Measurements from ENCODE around the gene ZC3H8.

The ZC3H8 gene

DNA sequence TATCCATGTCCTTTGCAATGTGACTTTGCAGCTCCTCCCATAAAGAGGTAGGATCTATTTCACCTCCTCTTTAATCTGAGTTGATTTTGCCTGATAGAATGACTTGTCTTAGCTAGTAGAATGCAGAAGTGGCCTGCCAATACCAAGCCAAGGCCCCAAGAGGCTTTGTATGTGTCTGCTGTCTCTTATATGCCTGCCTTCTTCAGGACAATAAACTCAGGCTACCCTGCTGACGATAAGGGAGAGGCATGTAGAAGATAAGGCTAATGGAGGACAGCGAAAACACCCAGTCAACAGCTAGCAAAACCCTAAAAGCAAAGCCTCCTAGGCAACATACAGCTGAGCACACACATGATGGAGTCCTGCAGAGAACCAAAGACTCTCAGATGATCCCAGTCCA is 1.8 kb upstream of the ZC3H8 start:
- Histone ChIP-seq H3K36me3 (ENCODE audit: control insufficient read depth, insufficient read depth, low read length) (no peaks in the 10 kb centered on the region), H3K27me3 (replicated peaks; ENCODE audit: control insufficient read depth, insufficient read depth, low read length) (no peaks in the 10 kb centered on the region), H3K4me3 (replicated peaks; ENCODE audit: low read depth, low read length) (no peak overlapping the region)
- DNase-seq (ENCODE audit: extremely low read depth, insufficient read length) = no peak
- TF ChIP-seq, protein P1, sequence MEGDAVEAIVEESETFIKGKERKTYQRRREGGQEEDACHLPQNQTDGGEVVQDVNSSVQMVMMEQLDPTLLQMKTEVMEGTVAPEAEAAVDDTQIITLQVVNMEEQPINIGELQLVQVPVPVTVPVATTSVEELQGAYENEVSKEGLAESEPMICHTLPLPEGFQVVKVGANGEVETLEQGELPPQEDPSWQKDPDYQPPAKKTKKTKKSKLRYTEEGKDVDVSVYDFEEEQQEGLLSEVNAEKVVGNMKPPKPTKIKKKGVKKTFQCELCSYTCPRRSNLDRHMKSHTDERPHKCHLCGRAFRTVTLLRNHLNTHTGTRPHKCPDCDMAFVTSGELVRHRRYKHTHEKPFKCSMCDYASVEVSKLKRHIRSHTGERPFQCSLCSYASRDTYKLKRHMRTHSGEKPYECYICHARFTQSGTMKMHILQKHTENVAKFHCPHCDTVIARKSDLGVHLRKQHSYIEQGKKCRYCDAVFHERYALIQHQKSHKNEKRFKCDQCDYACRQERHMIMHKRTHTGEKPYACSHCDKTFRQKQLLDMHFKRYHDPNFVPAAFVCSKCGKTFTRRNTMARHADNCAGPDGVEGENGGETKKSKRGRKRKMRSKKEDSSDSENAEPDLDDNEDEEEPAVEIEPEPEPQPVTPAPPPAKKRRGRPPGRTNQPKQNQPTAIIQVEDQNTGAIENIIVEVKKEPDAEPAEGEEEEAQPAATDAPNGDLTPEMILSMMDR (IDR thresholded peaks at IDR 0.05; ENCODE audit: insufficient read depth, low read length, poor library complexity, severe bottlenecking) = no peak

DNA sequence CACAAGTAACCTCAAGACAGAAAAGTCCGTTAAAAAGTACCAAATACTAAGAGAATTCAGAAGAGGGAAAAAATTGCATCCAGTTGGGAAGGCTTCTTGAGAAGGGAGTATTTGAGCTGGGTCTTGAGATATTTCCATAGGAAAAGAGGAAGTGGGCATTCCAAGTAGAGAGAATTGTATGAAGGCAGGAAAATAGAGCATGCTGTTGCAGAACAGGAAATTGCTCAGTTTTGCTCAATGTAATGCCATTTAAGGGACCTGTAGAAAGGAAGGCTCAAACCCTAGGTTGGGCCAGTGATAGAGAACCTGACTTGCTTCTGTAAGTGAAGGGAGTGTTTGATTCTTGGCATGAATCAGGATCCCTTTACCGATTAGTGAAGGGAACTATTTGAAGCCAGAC is 1.0 kb upstream of the ZC3H8 start:
- H3K4me3 ChIP-seq (replicated peaks; ENCODE audit: low read depth, low read length) = no peak overlapping the region
- no peak for DNase-seq (ENCODE audit: extremely low read depth, insufficient read length)
- no peaks in the 10 kb centered on the region for H3K36me3 ChIP-seq (ENCODE audit: control insufficient read depth, insufficient read depth, low read length)

DNA sequence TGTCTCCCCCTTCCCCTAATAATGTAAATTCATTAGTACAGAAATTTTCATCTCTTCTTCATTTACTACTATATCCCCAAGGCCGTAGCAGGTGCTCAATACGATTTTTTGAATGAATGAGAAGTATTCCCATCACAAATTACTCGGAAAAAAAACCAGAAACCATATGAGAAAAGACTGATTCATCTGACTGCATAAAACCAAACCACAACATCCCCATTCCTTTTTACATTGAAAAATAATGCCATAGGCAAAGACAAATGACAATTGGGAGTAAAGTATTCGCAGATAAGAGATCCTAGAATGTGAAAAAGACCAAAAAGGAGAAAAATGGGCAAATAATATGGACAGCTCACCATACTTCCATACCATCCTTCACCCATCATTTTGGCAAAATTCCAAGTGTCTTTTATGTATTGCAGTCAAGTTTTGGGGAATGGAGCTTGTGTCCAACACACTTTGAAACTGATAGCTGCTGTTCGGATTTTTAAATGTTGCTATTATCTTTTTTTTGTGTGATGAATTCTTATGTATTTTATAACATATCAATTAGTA is 1.5 kb downstream of the ZC3H8 start:
- no peaks in the 10 kb centered on the region for H3K27me3 ChIP-seq (replicated peaks; ENCODE audit: control insufficient read depth, insufficient read depth, low read length)
- H3K4me3 ChIP-seq (replicated peaks; ENCODE audit: low read depth, low read length) = no peak overlapping the region
- H3K36me3 ChIP-seq (ENCODE audit: control insufficient read depth, insufficient read depth, low read length) = peaks cover 2% of the 10 kb centered on the region
- TF ChIP-seq, protein P1 (IDR thresholded peaks at IDR 0.05; ENCODE audit: insufficient read depth, low read length, poor library complexity, severe bottlenecking) = no peak
- DNase-seq (ENCODE audit: extremely low read depth, insufficient read length) = no peak

More for the DNA sequence above, 1.0 kb upstream of the ZC3H8 start:
- TF ChIP-seq, protein P1 (IDR thresholded peaks at IDR 0.05; ENCODE audit: insufficient read depth, low read length, poor library complexity, severe bottlenecking) = no peak
- no peaks in the 10 kb centered on the region for H3K27me3 ChIP-seq (replicated peaks; ENCODE audit: control insufficient read depth, insufficient read depth, low read length)

DNA sequence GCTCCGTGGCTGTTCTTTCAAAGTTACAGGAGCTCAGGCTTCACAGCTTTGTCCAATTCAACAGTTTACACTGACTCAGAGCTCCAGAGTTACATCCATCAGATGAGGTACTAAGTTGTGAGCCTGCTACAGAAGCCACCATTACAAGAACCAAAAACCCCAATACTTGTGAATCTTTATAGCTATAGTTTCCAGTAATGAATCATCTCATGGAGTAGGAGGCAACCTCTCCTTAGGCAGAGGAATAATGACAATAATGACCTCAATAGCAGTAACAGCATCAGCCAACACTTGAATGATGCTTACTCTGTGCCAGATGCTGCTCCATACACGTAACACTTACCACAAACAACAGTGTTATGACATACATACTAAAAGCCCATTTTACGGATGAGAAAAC is 3.6 kb downstream of the ZC3H8 start:
- no peak overlapping the region for H3K4me3 ChIP-seq (replicated peaks; ENCODE audit: low read depth, low read length)
- peaks cover 2% of the 10 kb centered on the region for H3K36me3 ChIP-seq (ENCODE audit: control insufficient read depth, insufficient read depth, low read length)
- TF ChIP-seq, protein P1 (IDR thresholded peaks at IDR 0.05; ENCODE audit: insufficient read depth, low read length, poor library complexity, severe bottlenecking) = no peak
- no peaks in the 10 kb centered on the region for H3K27me3 ChIP-seq (replicated peaks; ENCODE audit: control insufficient read depth, insufficient read depth, low read length)
- no peak for DNase-seq (ENCODE audit: extremely low read depth, insufficient read length)

DNA sequence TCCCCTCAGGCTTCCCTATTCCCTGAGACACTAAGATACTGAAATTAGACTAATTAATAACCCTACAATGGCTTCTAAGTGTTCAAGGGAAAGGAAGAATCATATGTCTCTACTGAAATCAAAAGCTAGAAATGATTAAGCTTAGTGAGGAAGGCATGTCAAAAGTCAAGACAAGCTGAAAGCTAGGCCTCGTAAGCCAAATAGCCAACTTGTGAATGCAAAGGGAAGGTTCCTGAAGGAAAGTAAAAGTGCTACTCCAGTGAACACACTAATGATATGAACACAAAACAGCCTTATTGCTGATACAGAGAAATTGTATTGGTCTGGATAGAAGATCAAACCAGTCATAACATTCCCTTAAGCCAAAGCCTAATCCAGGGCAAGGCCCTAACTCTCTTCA is 10.0 kb downstream of the ZC3H8 start:
- peaks cover 2% of the 10 kb centered on the region for H3K36me3 ChIP-seq (ENCODE audit: control insufficient read depth, insufficient read depth, low read length)
- H3K27me3 ChIP-seq (replicated peaks; ENCODE audit: control insufficient read depth, insufficient read depth, low read length) = no peaks in the 10 kb centered on the region
- DNase-seq (ENCODE audit: extremely low read depth, insufficient read length) = no peak
- no peak overlapping the region for H3K4me3 ChIP-seq (replicated peaks; ENCODE audit: low read depth, low read length)
- TF ChIP-seq, protein P1 (IDR thresholded peaks at IDR 0.05; ENCODE audit: insufficient read depth, low read length, poor library complexity, severe bottlenecking) = no peak

DNA sequence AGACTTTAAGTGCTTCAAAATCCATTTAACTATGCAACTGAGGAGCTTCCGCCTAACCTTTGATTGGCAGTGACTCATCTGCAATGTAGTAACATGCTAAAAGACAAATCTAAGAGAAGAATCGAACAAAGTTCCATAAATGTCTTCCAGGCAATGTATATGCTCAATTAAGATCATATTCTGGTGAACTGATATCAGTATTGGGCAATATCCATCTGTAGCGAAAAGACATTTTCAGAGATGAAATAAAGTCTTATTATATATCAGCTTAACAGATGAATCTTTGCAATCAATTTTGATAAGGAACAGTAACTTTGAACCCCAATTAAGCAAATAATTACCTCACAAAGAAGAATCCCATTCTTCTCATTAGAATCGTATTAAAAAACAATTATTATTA is 11.6 kb downstream of the ZC3H8 start:
- H3K36me3 ChIP-seq (ENCODE audit: control insufficient read depth, insufficient read depth, low read length) = no peaks in the 10 kb centered on the region; the same call in 1 of the 2 replicates
- DNase-seq (ENCODE audit: extremely low read depth, insufficient read length) = no peak
- TF ChIP-seq, protein P1 (IDR thresholded peaks at IDR 0.05; ENCODE audit: insufficient read depth, low read length, poor library complexity, severe bottlenecking) = no peak
- no peaks in the 10 kb centered on the region for H3K27me3 ChIP-seq (replicated peaks; ENCODE audit: control insufficient read depth, insufficient read depth, low read length)
- no peak overlapping the region for H3K4me3 ChIP-seq (replicated peaks; ENCODE audit: low read depth, low read length)

Measured in GM06990 (cell line).